HL-60/S4 treated with phorbol 12-myristate 13-acetate at 8.2 ng/mL for 4 days and 3 days (cell line): ENCODE data around the gene RGS6.

Source experiments
- in situ Hi-C: fragments of 300-500 bp; cut with MboI; formaldehyde crosslinking; loops from 2 replicates; pipeline ENCODE4 v1.15.0; 2022; ENCODE audit warnings: low sequenced_read_pairs

Gene RGS6

GRCh38 chr14:72154645-72155378 lies 222.6 kb downstream of the RGS6 start:
- in situ Hi-C loops: no loop called here

- in situ Hi-C loops: no loop called here
Observed at GRCh38 chr14:72155379-72155993, 223.3 kb downstream of the RGS6 start.

GRCh38 chr14:72164420-72165228 lies 232.4 kb downstream of the RGS6 start:
- in situ Hi-C loops: no loop called here

- in situ Hi-C loops: no loop called here
Observed at GRCh38 chr14:72165229-72165698, 233.0 kb downstream of the RGS6 start.

GRCh38 chr14:72169521-72169920 lies 237.3 kb downstream of the RGS6 start:
- in situ Hi-C loops: no loop called here

GRCh38 chr14:72172049-72172448 lies 239.8 kb downstream of the RGS6 start:
- in situ Hi-C loops: no loop called here

GRCh38 chr14:72172597-72172996 lies 240.4 kb downstream of the RGS6 start:
- in situ Hi-C loops: no loop called here

GRCh38 chr14:72173038-72173720 lies 240.9 kb downstream of the RGS6 start:
- in situ Hi-C loops: no loop called here

- in situ Hi-C loops: no loop called here
Observed at GRCh38 chr14:72177251-72177650, 245.0 kb downstream of the RGS6 start.

GRCh38 chr14:72178517-72178916 lies 246.3 kb downstream of the RGS6 start:
- in situ Hi-C loops: no loop called here

GRCh38 chr14:72182708-72183432 lies 250.6 kb downstream of the RGS6 start:
- in situ Hi-C loops: no loop called here

GRCh38 chr14:72183631-72184030 lies 251.4 kb downstream of the RGS6 start:
- in situ Hi-C loops: no loop called here

GRCh38 chr14:72186523-72186922 lies 254.3 kb downstream of the RGS6 start:
- in situ Hi-C loops: no loop called here

- in situ Hi-C loops: no loop called here
Observed at GRCh38 chr14:72196237-72197015, 264.2 kb downstream of the RGS6 start.

GRCh38 chr14:72201645-72202044 lies 269.4 kb downstream of the RGS6 start:
- in situ Hi-C loops: no loop called here

- in situ Hi-C loops: no loop called here
Observed at GRCh38 chr14:72213424-72213823, 281.2 kb downstream of the RGS6 start.

GRCh38 chr14:72215080-72215479 lies 282.9 kb downstream of the RGS6 start:
- in situ Hi-C loops: no loop called here

- in situ Hi-C loops: no loop called here
Observed at GRCh38 chr14:72217135-72217534, 284.9 kb downstream of the RGS6 start.

GRCh38 chr14:72222046-72222445 lies 289.8 kb downstream of the RGS6 start:
- in situ Hi-C loops: no loop called here

GRCh38 chr14:72236629-72237028 lies 304.4 kb downstream of the RGS6 start:
- in situ Hi-C loops: no loop called here
